HCT116 (cell line): ENCODE data around the gene SLC5A3. TPM values are rescaled to one million over a fixed set of nuclear protein-coding genes. Genes with fewer than 3 reads are reported as not detected.

Experiments used
- ATAC-seq: fragments of 200-7000 bp; cut with Tn5 transposase; 2 replicates; pipeline ENCODE4 v1.9.1; 2020; ENCODE audit warnings: mild to moderate bottlenecking, moderate library complexity
- BruUV-seq: library from RNA; stranded (reverse); fragments of 400-500 nt; replicated peaks from 2 replicates; lab custom pipeline; 2021; lab: Mats Ljungman, UMichigan
- CTCF ChIA-PET: fragments of 300-600 bp; sonication (Branson Sonifier 250); formaldehyde crosslinking; loops from one replicate; lab custom pipeline; 2021; ENCODE audit warnings: antibody characterized with exemption; lab: Charles Lee
- POLR2A ChIA-PET: fragments of 300-600, 350-600 bp; sonication (Branson Sonifier 250); formaldehyde crosslinking; loops from one replicate; lab custom pipeline; 2021; ENCODE audit warnings: antibody characterized with exemption; lab: Charles Lee
- RAD21 ChIA-PET, 2 experiments: fragments of 300-600 bp; sonication (Branson Sonifier 250); formaldehyde crosslinking; loops; one replicate each; lab custom pipeline; 2023; ENCODE audit warnings: low total read pairs in 2 of 2; ENCODE audit not compliant: uncharacterized antibody in 2 of 2, unreplicated experiment in 2 of 2, low non-redundant PET in 1 of 2; lab: Charles Lee
- DNase-seq: peaks from one replicate; pipeline ENCODE4 v3.0.0-alpha.2; 2010; ENCODE audit warnings: low read depth, low spot score
- H2AFZ ChIP-seq: fragments of 200-600 bp; shearing (Covaris generic), sonication (generic); 2 replicates; pipeline ENCODE4 v1.6.1; 2017; ENCODE audit warnings: low read depth, mixed run types, mixed read lengths, antibody characterized with exemption, low read length; ENCODE audit not compliant: poor library complexity, severe bottlenecking
- H3K27ac ChIP-seq: 2 replicates; pipeline ENCODE4 v1.5.1; 2012; ENCODE audit warnings: low read depth, low read length
- H3K27me3 ChIP-seq: fragments of 200-600 bp; sonication (generic); 2 replicates; pipeline ENCODE4 v1.6.1; 2016; ENCODE audit warnings: mixed run types, low read length, mixed read lengths; ENCODE audit not compliant: insufficient read depth
- H3K36me3 ChIP-seq, 2 experiments: fragments of 200-500 bp in 1 of 2; fragments of 200-600 bp in 1 of 2; sonication (Bioruptor generic) in 1 of 2; sonication (generic) in 1 of 2; 2 replicates each; pipeline versions ENCODE4 v1.5.1 to v1.6.1; 2014 to 2016; ENCODE audit warnings: low read length in 2 of 2, inconsistent platforms in 1 of 2, mixed read lengths in 1 of 2, mixed run types in 1 of 2; ENCODE audit not compliant: insufficient read depth in 2 of 2, control insufficient read depth in 1 of 2
- H3K4me1 ChIP-seq, 2 experiments: fragments of 200-600 bp in 1 of 2; sonication (generic) in 1 of 2; 2 replicates each; pipeline versions ENCODE4 v1.5.1 to v1.6.1; 2012 to 2017; ENCODE audit warnings: low read length in 2 of 2, inconsistent platforms in 1 of 2, mild to moderate bottlenecking in 1 of 2, mixed read lengths in 1 of 2, mixed run types in 1 of 2, moderate library complexity in 1 of 2; ENCODE audit not compliant: insufficient read depth in 2 of 2, control insufficient read depth in 1 of 2
- H3K4me2 ChIP-seq: fragments of 200-600 bp; sonication (generic); 2 replicates; pipeline ENCODE4 v1.6.1; 2017; ENCODE audit warnings: mixed run types, low read length, mixed read lengths
- H3K4me3 ChIP-seq, 2 experiments: fragments of 200-600 bp in 1 of 2; sonication (generic) in 1 of 2; replicated peaks in 1 of 2; 2 replicates each; pipeline ENCODE4 v1.5.1; 2011 to 2016; ENCODE audit warnings: low read length in 2 of 2, control low read depth in 1 of 2, low read depth in 1 of 2, mild to moderate bottlenecking in 1 of 2, mixed read lengths in 1 of 2, mixed run types in 1 of 2
- H3K79me2 ChIP-seq: fragments of 200-600 bp; sonication (generic); 2 replicates; pipeline ENCODE4 v1.6.1; 2017; ENCODE audit warnings: mild to moderate bottlenecking, mixed run types, low read length, moderate library complexity, mixed read lengths; ENCODE audit not compliant: insufficient read depth
- H3K9ac ChIP-seq: fragments of 200-600 bp; sonication (generic); 2 replicates; pipeline ENCODE4 v1.6.1; 2016; ENCODE audit warnings: low read length, mixed read lengths
- H3K9me2 ChIP-seq: fragments of 200-600 bp; sonication (generic), shearing (Covaris generic); 2 replicates; pipeline ENCODE4 v1.6.1; 2017; ENCODE audit warnings: mixed run types, mild to moderate bottlenecking, moderate library complexity; ENCODE audit not compliant: insufficient read depth
- H3K9me3 ChIP-seq, 2 experiments: fragments of 200-500 bp in 1 of 2; fragments of 200-600 bp in 1 of 2; sonication (Bioruptor generic) in 1 of 2; sonication (generic) in 1 of 2; 2 replicates each; pipeline ENCODE4 v1.6.1; 2014 to 2017; ENCODE audit warnings: low read length in 2 of 2, mixed read lengths in 2 of 2, inconsistent platforms in 1 of 2, low read depth in 1 of 2, mild to moderate bottlenecking in 1 of 2, mixed run types in 1 of 2, moderate library complexity in 1 of 2; ENCODE audit not compliant: control insufficient read depth in 1 of 2, insufficient read depth in 1 of 2
- H4K20me1 ChIP-seq: fragments of 200-600 bp; sonication (generic), shearing (Covaris generic); 2 replicates; pipeline ENCODE4 v1.6.1; 2017; ENCODE audit warnings: mixed run types, mild to moderate bottlenecking, moderate library complexity; ENCODE audit not compliant: insufficient read depth
- CEBPB ChIP-seq: IDR thresholded peaks from 2 replicates; pipeline ENCODE4 v1.6.1; 2012; ENCODE audit warnings: low read depth
- ELF1 ChIP-seq: IDR thresholded peaks from 2 replicates; pipeline ENCODE4 v1.6.1; 2012; ENCODE audit warnings: low read depth, borderline replicate concordance
- EZH2phosphoT487 ChIP-seq: fragments of 200-600 bp; IDR thresholded peaks from 2 replicates; pipeline ENCODE4 v1.6.1; 2018; ENCODE audit warnings: antibody characterized with exemption, borderline replicate concordance
- FOSL1 ChIP-seq: IDR thresholded peaks from 2 replicates; pipeline ENCODE4 v1.6.1; 2012; ENCODE audit warnings: low read depth
- POLR2AphosphoS5 ChIP-seq: IDR thresholded peaks from 2 replicates; pipeline ENCODE4 v1.6.1; 2011; ENCODE audit warnings: mild to moderate bottlenecking, low read depth, low read length, moderate library complexity
- SIN3A ChIP-seq: IDR thresholded peaks from 2 replicates; pipeline ENCODE4 v1.6.1; 2012; ENCODE audit warnings: low read depth
- TCF7L2 ChIP-seq: IDR thresholded peaks from 2 replicates; pipeline ENCODE4 v1.7.0; 2011; ENCODE audit warnings: borderline replicate concordance, inconsistent platforms; ENCODE audit not compliant: insufficient read depth, insufficient read length; ENCODE audit errors: extremely low read depth
- YY1 ChIP-seq: IDR thresholded peaks from 2 replicates; pipeline ENCODE4 v1.6.1; 2011; ENCODE audit warnings: low read length, low read depth, moderate library complexity, mild to moderate bottlenecking; ENCODE audit not compliant: insufficient replicate concordance; ENCODE audit errors: extremely low read depth
- ZNF274 ChIP-seq: fragments of 200-500 bp; sonication (Bioruptor generic); IDR thresholded peaks from 2 replicates; pipeline ENCODE4 v1.6.1; 2014; ENCODE audit warnings: mild to moderate bottlenecking, low read depth, low read length, inconsistent platforms
- intact Hi-C: fragments of 100-400 bp; cut with micrococcal nuclease; formaldehyde crosslinking; loops from 2 replicates; pipeline ENCODE4 v1.10.0; 2022
- total RNA-seq: library from RNA; stranded (reverse); gene quantifications from one replicate; pipeline ENCODE4 v1.2.1, GENCODE V29; 2021; ENCODE audit not compliant: unreplicated experiment
- TF ChIP-seq, protein P1 (sequence below): IDR thresholded peaks from 2 replicates; pipeline ENCODE4 v1.6.1; 2012

SLC5A3 gene
- total RNA-seq, 1 experiment from 2014 or later, result 11.8 TPM

DNA sequence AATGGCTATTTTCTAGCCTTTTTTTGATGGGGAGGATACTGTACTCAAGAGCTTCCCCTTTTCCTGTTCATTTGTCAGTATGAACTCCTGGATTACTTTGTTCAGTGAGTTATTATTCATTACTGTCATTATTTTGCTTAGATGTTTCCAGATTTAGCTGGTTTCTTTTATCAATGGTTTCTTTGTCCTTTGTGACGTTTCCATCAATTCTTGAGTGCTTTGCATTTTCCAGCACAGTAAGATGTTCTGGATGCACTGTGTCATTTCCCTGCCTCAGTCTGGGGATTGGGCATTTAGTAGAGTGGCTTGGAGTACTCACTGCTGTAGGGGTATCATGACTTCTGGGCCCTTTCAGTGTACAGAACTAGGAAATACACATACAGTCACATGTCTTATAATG, 34.2 kb downstream of the SLC5A3 start (continued):
- TF ChIP-seq POLR2AphosphoS5, result no peak
- TF ChIP-seq ZNF274, result no peak
- TF ChIP-seq, protein P1, sequence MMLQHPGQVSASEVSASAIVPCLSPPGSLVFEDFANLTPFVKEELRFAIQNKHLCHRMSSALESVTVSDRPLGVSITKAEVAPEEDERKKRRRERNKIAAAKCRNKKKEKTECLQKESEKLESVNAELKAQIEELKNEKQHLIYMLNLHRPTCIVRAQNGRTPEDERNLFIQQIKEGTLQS, result no peak

- Histone ChIP-seq H3K4me1 (no peaks in the 10 kb centered on the region; a peak in 1 of 4 replicates), H3K79me2 (peaks cover 51% of the 10 kb centered on the region), H3K9me3 (no peaks in the 10 kb centered on the region), H3K4me3 (no peak overlapping the region)
- TF ChIP-seq ELF1, result no peak
- TF ChIP-seq SIN3A, result no peak
- TF ChIP-seq, protein P1, result no peak
- TF ChIP-seq EZH2phosphoT487, result no peak
- no peak for TF ChIP-seq CEBPB
- TF ChIP-seq YY1, result no peak
- TF ChIP-seq TCF7L2, result no peak
- no peak for TF ChIP-seq POLR2AphosphoS5
- no peak for TF ChIP-seq FOSL1
- TF ChIP-seq, all 23 proteins: peak for 0
- H3K27me3 ChIP-seq, result no peaks in the 10 kb centered on the region
- H3K4me2 ChIP-seq, result no peak overlapping the region
- ChIA-PET RAD21 (no interaction called here), POLR2A (no interaction called here), CTCF (interaction anchor here (0.7 to 1.5 kb wide), 2 partner anchors 93 to 185 kb away, joined by 3 to 7 read pairs; no protein-coding TSS in a partner anchor)
- H3K9me2 ChIP-seq, result no peaks in the 10 kb centered on the region
- no peak overlapping the region for H3K9ac ChIP-seq
- no peak for ATAC-seq
- intact Hi-C loops, result no loop called here
- DNase-seq, result no peak
- 0 out of 2 replicates have a peak, but pooled peaks cover 7% of the 10 kb centered on the region for H4K20me1 ChIP-seq
- no TSS peak for BruUV-seq
- H3K27ac ChIP-seq, result no peak overlapping the region
- no peaks in the 10 kb centered on the region for H3K36me3 ChIP-seq
- no peak overlapping the region for H2AFZ ChIP-seq
Measured at GRCh38 chr21:34109075-34109474, 35.7 kb downstream of the SLC5A3 start.
